Measurements from ENCODE around the gene ASB13.

The ASB13 gene

DNA sequence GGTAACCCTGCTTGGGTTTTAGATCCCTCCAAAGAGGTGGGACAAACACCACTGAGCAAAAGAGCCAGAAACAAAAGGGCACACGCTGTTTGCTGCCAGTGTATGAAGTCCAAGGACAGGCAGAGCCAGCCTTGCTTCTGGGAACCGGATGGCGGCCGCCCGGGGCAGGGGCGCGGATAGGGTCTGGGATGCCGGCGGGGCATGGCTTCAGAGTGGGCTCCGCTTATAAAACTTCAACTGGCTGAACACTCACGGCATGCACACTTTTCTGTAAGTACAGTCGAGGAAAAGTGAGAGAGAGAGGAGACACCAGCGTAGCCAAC lies 62.6 kb downstream of the ASB13 start:
- TF ChIP-seq CTCF (IDR thresholded peaks at IDR 0.05; ENCODE audit: low read depth, low read length), result no peak
- no peak overlapping the region for H3K4me3 ChIP-seq (ENCODE audit: low read depth, low read length)

- TF ChIP-seq CTCF (IDR thresholded peaks at IDR 0.05; ENCODE audit: low read depth, low read length), result no peak
- H3K4me3 ChIP-seq (ENCODE audit: low read depth, low read length), result no peak overlapping the region
Observed at GRCh38 chr10:5603091-5603847, 63.1 kb downstream of the ASB13 start.

- TF ChIP-seq CTCF (IDR thresholded peaks at IDR 0.05; ENCODE audit: low read depth, low read length), result no peak
- no peak overlapping the region for H3K4me3 ChIP-seq (ENCODE audit: low read depth, low read length)
Observed at GRCh38 chr10:5601826-5602495, 64.4 kb downstream of the ASB13 start.

GRCh38 chr10:5600908-5601307 lies 65.5 kb downstream of the ASB13 start:
- TF ChIP-seq CTCF (IDR thresholded peaks at IDR 0.05; ENCODE audit: low read depth, low read length), result no peak
- H3K4me3 ChIP-seq (ENCODE audit: low read depth, low read length), result no peak overlapping the region

DNA sequence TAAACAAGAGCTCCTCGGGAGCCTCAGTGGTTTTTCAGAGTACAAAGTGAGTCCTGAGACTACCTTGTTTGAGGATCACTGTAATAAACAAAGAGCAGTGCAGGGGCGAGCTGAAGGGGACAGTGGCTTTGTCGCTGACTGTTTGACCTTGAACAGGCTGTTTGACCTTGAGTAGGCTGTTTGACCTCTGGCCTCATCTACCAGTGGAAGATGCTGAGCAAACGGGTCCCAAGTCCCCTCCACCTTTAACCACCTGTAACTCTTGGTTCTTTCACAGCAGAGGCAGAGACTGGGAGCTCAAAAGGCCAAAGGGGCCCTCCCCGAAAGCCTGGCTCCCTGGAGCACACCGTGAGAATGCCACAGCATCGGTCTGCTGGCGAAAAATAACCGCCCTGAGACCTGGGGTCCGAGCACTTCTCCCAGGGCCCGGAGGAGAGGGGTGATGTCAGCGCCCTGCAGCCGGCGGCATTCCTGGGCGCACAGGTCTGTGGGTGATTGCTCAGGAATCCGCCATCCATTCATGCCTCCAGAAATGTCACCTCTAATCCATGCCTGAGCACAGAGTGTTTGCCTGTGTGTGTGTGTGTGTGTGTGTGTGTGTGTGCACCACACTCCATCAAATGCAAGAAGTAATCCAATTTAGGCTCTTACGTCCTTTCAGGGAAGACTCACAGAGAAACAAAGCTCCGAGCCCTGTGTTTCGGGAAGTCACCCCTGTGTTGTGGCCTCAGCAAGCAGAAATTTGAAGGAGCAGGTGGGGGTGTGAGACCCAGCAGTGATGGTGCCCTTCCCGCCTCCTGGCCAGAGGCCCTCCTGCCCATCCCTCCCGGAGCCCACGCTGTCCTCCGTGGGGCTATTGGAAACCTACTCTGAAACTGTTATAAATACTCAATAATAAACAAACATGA lies 66.5 kb downstream of the ASB13 start:
- H3K4me3 ChIP-seq (ENCODE audit: low read depth, low read length), result no peak overlapping the region
- TF ChIP-seq CTCF (IDR thresholded peaks at IDR 0.05; ENCODE audit: low read depth, low read length), result no peak

DNA sequence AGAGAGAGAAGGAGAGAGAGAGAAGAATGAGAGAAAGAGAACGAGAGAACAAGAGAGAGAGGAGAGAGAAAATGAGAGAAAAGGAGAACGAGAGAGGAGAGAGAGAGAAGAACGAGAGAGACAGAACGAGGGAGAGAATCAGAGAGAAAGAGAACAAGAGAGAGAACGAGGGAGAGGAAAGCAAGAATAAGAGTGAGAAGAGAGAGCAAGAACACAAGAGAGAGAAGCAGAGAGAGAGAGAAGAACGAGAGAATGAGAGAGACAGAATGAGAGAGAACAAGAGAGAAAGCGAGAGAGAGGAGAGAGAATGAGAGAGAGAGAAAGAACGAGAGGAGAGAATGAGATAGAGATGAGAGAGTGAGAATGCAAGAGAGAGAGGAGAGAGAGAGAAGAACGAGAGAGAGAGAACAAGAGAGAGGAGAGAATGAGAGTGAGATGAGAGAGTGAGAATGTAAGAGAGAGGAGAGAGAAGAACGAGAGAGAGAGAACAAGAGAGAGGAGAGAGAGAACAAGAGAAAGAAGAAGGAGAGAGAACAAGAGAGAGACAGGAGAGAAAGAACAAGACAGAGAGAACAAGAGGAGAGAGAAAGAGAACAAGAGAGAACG lies 68.2 kb downstream of the ASB13 start:
- no peak for TF ChIP-seq CTCF (IDR thresholded peaks at IDR 0.05; ENCODE audit: low read depth, low read length)
- H3K4me3 ChIP-seq (ENCODE audit: low read depth, low read length), result no peak overlapping the region

Data from WI38 (cell line).